Esophagus squamous epithelium (tissue), 5 donors: ENCODE data around the gene CYB5A. TPM values are rescaled to one million over a fixed set of nuclear protein-coding genes. Genes with fewer than 3 reads are reported as not detected.

ENCODE experiments used
- DNase-seq: peaks from one replicate; lab custom pipeline; 2025; lab: John Stamatoyannopoulos, UW
- H3K27ac ChIP-seq, 4 donors: fragments of 200-600 bp; sonication (generic); one replicate each; pipeline ENCODE4 v1.5.1; 2016 to 2019; ENCODE audit warnings: mild to moderate bottlenecking in 1 of 4
- H3K27me3 ChIP-seq, 4 donors: fragments of 200-600 bp; sonication (generic); 1 replicate in 3 of 4; 2 replicates in 1 of 4; pipeline versions ENCODE4 v1.5.1 to v1.6.0; 2017 to 2021; ENCODE audit warnings: antibody characterized with exemption in 1 of 4
- H3K36me3 ChIP-seq, 3 donors: fragments of 200-600 bp; sonication (generic); one replicate each; pipeline ENCODE4 v1.5.1; 2016 to 2019
- H3K4me1 ChIP-seq, 3 donors: fragments of 200-600 bp; sonication (generic); one replicate each; pipeline ENCODE4 v1.5.1; 2017 to 2019
- H3K4me3 ChIP-seq, 4 donors: fragments of 200-600 bp; sonication (generic); 1 replicate in 3 of 4; 2 replicates in 1 of 4; pipeline ENCODE4 v1.5.1; 2016 to 2019; ENCODE audit warnings: mild to moderate bottlenecking in 2 of 4, moderate library complexity in 1 of 4
- H3K9me3 ChIP-seq, 3 donors: fragments of 200-600 bp; sonication (generic); one replicate each; pipeline ENCODE4 v1.5.1; 2016 to 2019
- POLR2A ChIP-seq, 4 donors: fragments of 450-650 bp; IDR thresholded peaks; one replicate each; pipeline ENCODE4 v1.6.1; 2017; ENCODE audit warnings: antibody characterized with exemption in 4 of 4, mild to moderate bottlenecking in 4 of 4, moderate library complexity in 3 of 4
- WGBS, 2 donors: methylation state at CpG; one replicate each; pipeline ENCODE4 v1.1.5; 2018; 5-methylcytosine and 5-hydroxymethylcytosine counted together
- intact Hi-C: fragments of 100-400 bp; cut with DNase I; formaldehyde crosslinking; loops from one replicate; pipeline ENCODE4 v1.15.0; 2022
- total RNA-seq, 4 donors: library from RNA; depleted of rRNA; stranded (reverse); fragments of >200 nt; gene quantifications; one replicate each; pipeline ENCODE4 v1.1.0, GENCODE V29; 2016
- TF ChIP-seq, protein P1 (sequence below), 6 experiments: fragments of 450-650 bp in 4 of 6; fragments of 200-600 bp in 2 of 6; sonication (generic) in 2 of 6; IDR thresholded peaks; one replicate each; pipeline ENCODE4 v1.5.1; 2016 to 2019; ENCODE audit warnings: antibody characterized with exemption in 6 of 6, mild to moderate bottlenecking in 4 of 6, moderate library complexity in 4 of 6
- donor health status: DM: yes; HTN: yes; CAD: no.

CYB5A gene
- total RNA-seq, 4 donors from 2014 or later: 75.2 to 115 (median 90.3) TPM

DNA sequence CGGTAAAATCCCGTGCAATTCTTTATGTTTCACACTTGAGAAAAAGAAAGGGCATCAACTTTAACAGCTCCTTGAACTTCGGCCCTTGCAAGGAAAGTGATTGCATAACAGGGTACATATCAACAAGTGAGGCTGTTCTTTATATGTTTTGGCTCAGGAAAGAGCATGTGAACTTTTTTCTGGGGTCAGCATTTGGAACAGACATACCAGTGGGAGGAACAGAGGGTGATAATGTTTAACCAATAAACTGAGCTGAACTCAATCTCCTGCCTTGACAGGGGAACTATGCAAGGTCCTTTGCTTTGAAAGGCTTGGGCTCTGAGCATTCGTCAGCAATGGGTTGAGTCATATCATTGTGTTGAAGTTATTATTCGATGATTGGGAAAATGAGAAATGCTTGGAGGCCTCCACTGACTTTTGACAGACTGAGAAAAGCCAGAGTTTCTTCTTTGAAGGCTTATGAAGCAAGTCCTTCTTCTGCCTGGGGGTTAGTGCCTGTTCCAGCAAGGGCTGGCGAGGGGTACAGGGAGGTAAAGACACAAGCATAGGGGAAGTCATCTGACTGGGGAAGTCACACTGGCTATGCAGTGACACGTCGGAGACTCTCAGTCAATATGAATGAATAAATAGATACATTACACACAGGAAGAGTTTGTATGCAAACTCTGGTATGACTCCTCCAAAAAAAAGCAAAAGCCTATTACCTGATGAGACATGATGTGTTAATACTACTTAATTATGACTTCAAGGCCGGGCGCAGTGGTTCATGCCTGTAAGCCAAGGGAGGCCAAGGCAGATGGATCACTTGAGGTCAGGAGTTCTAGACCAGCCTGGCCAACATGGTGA, 57.2 kb downstream of the CYB5A start:
- TF ChIP-seq, protein P1, sequence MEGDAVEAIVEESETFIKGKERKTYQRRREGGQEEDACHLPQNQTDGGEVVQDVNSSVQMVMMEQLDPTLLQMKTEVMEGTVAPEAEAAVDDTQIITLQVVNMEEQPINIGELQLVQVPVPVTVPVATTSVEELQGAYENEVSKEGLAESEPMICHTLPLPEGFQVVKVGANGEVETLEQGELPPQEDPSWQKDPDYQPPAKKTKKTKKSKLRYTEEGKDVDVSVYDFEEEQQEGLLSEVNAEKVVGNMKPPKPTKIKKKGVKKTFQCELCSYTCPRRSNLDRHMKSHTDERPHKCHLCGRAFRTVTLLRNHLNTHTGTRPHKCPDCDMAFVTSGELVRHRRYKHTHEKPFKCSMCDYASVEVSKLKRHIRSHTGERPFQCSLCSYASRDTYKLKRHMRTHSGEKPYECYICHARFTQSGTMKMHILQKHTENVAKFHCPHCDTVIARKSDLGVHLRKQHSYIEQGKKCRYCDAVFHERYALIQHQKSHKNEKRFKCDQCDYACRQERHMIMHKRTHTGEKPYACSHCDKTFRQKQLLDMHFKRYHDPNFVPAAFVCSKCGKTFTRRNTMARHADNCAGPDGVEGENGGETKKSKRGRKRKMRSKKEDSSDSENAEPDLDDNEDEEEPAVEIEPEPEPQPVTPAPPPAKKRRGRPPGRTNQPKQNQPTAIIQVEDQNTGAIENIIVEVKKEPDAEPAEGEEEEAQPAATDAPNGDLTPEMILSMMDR (IDR thresholded peaks at IDR 0.05): no peak
- no peak for TF ChIP-seq POLR2A (IDR thresholded peaks at IDR 0.05)
- H3K27ac ChIP-seq: peak overlapping the region; percentile 65 to 83 (median 77)
- DNase-seq: no peak
- no peaks in the 10 kb centered on the region for H3K27me3 ChIP-seq
- WGBS, 2 donors: 28 to 36% methylated on average over 10 of the region's 10 CpGs
- H3K4me3 ChIP-seq: no peak overlapping the region
- no peaks in the 10 kb centered on the region for H3K36me3 ChIP-seq
- H3K9me3 ChIP-seq: no peaks in the 10 kb centered on the region
- H3K4me1 ChIP-seq: peaks cover 4 to 37% (median 12%) of the 10 kb centered on the region in 3 donors
- intact Hi-C loops: no loop called here

DNA sequence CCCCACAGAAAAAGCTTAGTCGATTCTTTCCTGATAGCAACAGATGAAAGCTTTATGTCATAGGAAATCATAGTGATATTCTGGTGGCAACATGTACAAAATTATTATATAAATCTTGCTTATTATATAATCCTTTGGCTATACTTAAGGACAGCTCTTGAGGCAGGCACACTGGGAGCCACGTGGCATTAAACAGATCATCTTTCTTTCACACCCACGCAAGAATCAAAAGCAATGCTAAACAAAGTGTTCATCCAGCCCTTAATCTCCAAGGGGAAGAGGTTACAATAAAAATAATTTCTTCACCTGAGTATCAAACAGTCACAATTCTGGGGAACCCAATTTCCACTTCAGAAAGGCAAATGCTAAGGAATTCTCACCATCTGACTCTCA, 57.8 kb downstream of the CYB5A start:
- DNase-seq: no peak
- Histone ChIP-seq H3K9me3 (no peaks in the 10 kb centered on the region), H3K27ac (peak overlapping the region; percentile 65 to 83 (median 77)), H3K27me3 (no peaks in the 10 kb centered on the region), H3K36me3 (no peaks in the 10 kb centered on the region), H3K4me3 (no peak overlapping the region), H3K4me1 (peaks cover 4 to 37% (median 12%) of the 10 kb centered on the region in 3 donors)
- intact Hi-C loops: no loop called here
- TF ChIP-seq POLR2A (IDR thresholded peaks at IDR 0.05): no peak
- TF ChIP-seq, protein P1 (IDR thresholded peaks at IDR 0.05): no peak
- 27 to 35% methylated on average over 3 of the region's 3 CpGs for WGBS, 2 donors

DNA sequence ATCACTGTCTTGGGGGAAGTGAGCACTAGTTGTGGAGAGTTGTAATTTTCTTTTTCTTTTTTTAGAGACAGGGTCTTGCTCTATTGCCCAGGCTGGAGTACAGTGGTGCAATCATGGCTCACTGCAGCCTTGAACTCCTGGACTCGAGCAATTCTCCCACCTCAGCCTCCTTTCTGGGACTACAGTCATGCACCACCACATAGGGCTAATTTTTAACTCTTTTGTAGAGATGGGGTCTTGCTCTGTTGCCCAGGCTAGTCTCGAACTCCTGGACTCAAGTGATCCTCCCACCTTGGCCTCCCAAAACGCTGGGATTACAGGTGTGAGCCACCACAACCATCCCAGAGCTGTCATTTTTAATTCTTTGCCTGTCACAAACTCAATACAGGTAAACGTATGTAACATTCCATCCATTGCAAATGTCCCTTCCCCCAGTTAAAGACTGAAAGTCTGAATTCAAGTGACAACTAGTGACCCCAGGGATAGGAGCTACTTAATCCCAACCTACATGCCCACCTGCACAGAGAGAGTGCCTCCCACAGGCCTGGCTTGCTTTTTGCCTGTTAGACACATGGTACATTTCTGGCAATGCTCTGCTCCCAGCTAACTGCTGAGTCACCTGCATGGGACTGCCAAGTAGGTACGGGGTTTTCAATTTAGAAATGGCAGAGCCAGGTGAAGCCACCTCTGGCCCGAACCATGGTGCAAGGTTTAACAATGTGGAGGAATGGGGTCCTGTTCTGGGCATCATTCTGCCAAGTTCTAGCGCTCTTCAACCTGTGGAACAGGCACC, 60.6 kb downstream of the CYB5A start:
- Histone ChIP-seq H3K9me3 (no peaks in the 10 kb centered on the region), H3K27ac (no peak overlapping the region), H3K4me3 (no peak overlapping the region), H3K4me1 (peaks cover 4 to 37% (median 12%) of the 10 kb centered on the region in 3 donors), H3K36me3 (no peaks in the 10 kb centered on the region), H3K27me3 (no peaks in the 10 kb centered on the region)
- DNase-seq: no peak
- no peak for TF ChIP-seq POLR2A (IDR thresholded peaks at IDR 0.05)
- TF ChIP-seq, protein P1 (IDR thresholded peaks at IDR 0.05): no peak
- intact Hi-C loops: no loop called here
- 62 to 76% methylated on average over 6 of the region's 7 CpGs for WGBS, 2 donors

DNA sequence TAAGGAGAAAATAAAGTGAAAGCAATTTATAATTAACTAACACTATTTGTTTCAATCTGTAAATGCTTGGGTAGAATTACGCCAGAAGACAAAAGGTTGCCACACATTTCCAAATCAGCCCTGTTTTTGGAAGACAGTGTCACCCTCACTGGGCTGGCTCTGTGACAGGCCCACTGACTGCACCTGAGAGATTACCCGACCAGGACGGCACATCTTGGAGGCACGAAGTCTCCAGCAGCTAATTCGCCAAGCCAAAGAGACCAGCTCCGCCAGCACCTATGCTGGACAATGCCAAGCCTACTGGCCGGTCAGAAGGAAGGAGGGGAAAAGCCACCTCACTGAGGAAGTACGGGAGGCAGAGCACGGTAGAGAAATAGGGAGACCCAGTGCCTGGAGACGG, 61.9 kb downstream of the CYB5A start:
- no peaks in the 10 kb centered on the region for H3K27me3 ChIP-seq
- H3K4me1 ChIP-seq: peaks cover 3 to 26% (median 9%) of the 10 kb centered on the region in 3 donors
- no peaks in the 10 kb centered on the region for H3K9me3 ChIP-seq
- H3K27ac ChIP-seq: no peak overlapping the region
- WGBS, 2 donors: 86 to 90% methylated on average over 9 to 10 of the region's 10 CpGs
- H3K4me3 ChIP-seq: no peak overlapping the region
- TF ChIP-seq, protein P1 (IDR thresholded peaks at IDR 0.05): no peak
- TF ChIP-seq POLR2A (IDR thresholded peaks at IDR 0.05): no peak
- no peak for DNase-seq
- no peaks in the 10 kb centered on the region for H3K36me3 ChIP-seq
- intact Hi-C loops: no loop called here

DNA sequence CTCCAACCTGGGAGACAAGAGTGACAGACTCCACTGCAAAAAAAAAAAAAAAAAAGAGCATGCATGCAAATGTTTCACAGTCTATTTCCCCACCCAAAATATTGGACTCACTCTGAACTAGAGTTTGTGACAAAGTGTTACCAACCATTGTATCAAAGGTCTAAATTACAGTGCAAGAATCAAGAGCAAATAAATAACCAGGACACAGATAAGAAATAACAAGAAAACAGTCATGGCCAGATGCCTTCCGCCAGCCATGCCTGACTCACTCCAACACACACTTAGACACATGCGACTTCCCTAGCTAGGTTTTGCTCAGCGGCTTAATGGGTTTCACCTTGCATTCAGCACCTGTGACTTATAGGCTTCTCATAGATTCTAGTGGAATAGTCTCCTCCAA, 62.8 kb downstream of the CYB5A start:
- intact Hi-C loops: no loop called here
- 85 to 94% methylated on average over 3 of the region's 3 CpGs for WGBS, 2 donors
- Histone ChIP-seq H3K36me3 (no peaks in the 10 kb centered on the region), H3K27me3 (no peaks in the 10 kb centered on the region), H3K9me3 (no peaks in the 10 kb centered on the region), H3K4me3 (no peak overlapping the region), H3K27ac (no peak overlapping the region), H3K4me1 (peaks cover 0 to 17% (median 5%) of the 10 kb centered on the region in 3 donors)
- no peak for DNase-seq
- TF ChIP-seq, protein P1 (IDR thresholded peaks at IDR 0.05): no peak
- no peak for TF ChIP-seq POLR2A (IDR thresholded peaks at IDR 0.05)
